A549 (cell line): ENCODE measurements around the gene UCMA. TPM values are rescaled to one million over a fixed set of nuclear protein-coding genes. Genes with fewer than 3 reads are reported as not detected.

Experiments
- ATAC-seq, 2 experiments: fragments of 200-7000 bp in 1 of 2; fragments of >200 bp in 1 of 2; cut with Nextera tagmentation in 1 of 2; cut with Tn5 transposase in 1 of 2; 3 replicates each; pipeline versions ENCODE4 v1.8.0 to v1.9.1; 2018 to 2020; ENCODE audit warnings: mild to moderate bottlenecking in 1 of 2, moderate library complexity in 1 of 2
- CTCF ChIA-PET: fragments of 300-600 bp; sonication (Branson Sonifier 250); formaldehyde crosslinking; extraction: SDS; loops from one replicate; lab custom pipeline; 2021; ENCODE audit warnings: antibody characterized with exemption, inconsistent platforms; lab: Yijun Ruan, JAX
- POLR2A ChIA-PET: fragments of 350-600 bp; formaldehyde crosslinking; extraction: SDS; loops from one replicate; lab custom pipeline; 2021; ENCODE audit warnings: antibody characterized with exemption, inconsistent platforms; lab: Yijun Ruan, JAX
- DNase-seq, 2 experiments: peaks; one replicate each; pipeline versions ENCODE4 v3.0.0 to v3.0.0-alpha.2; 2011 to 2016; ENCODE audit warnings: low read depth in 1 of 2, low spot score in 1 of 2
- FAIRE-seq: peaks from 2 replicates; lab custom pipeline; 2011; peaks lifted over from hg19 to GRCh38; lab: Jason Lieb, UNC
- H3K27ac ChIP-seq, 2 experiments: fragments of >200 bp; sonication (Bioruptor Twin); formaldehyde crosslinking; 3 replicates each; pipeline ENCODE4 v1.5.1; 2016 to 2017
- H3K4me1 ChIP-seq: fragments of >200 bp; sonication (Bioruptor Twin); formaldehyde crosslinking; 3 replicates; pipeline ENCODE4 v1.6.1; 2016
- H3K4me2 ChIP-seq: fragments of >200 bp; sonication (Bioruptor Twin); formaldehyde crosslinking; 3 replicates; pipeline ENCODE4 v1.6.1; 2016
- H3K4me3 ChIP-seq: fragments of >200 bp; sonication (Bioruptor Twin); formaldehyde crosslinking; 3 replicates; pipeline ENCODE4 v1.5.1; 2016
- H3K9me3 ChIP-seq: fragments of >200 bp; sonication (Bioruptor Twin); formaldehyde crosslinking; 3 replicates; pipeline ENCODE4 v1.6.1; 2016
- CHD4 ChIP-seq: fragments of 200-600 bp; sonication (generic); IDR thresholded peaks from 2 replicates; pipeline ENCODE4 v1.6.1; 2016; ENCODE audit warnings: antibody characterized with exemption, mild to moderate bottlenecking, borderline replicate concordance
- CTCF ChIP-seq: fragments of >200 bp; sonication (Bioruptor Twin); formaldehyde crosslinking; IDR thresholded peaks from 3 replicates; pipeline ENCODE4 v1.5.1; 2016
- ELK1 ChIP-seq: fragments of 150-350 bp; IDR thresholded peaks from 2 replicates; pipeline ENCODE4 v1.6.1; 2014; ENCODE audit warnings: low read depth, mild to moderate bottlenecking, low read length
- EP300 ChIP-seq, 2 experiments: fragments of >200 bp; sonication (Bioruptor Twin); formaldehyde crosslinking; IDR thresholded peaks; 2 replicates in 1 of 2; 3 replicates in 1 of 2; pipeline ENCODE4 v1.6.1; 2016 to 2017
- FOXS1 ChIP-seq: fragments of 250-450 bp; sonication (Bioruptor Pico); IDR thresholded peaks from 2 replicates; pipeline ENCODE4 v1.5.0; 2020; ENCODE audit warnings: mild to moderate bottlenecking, moderate library complexity
- GATA3 ChIP-seq: IDR thresholded peaks from 2 replicates; pipeline ENCODE4 v1.6.1; 2012; ENCODE audit warnings: borderline replicate concordance
- HMGXB4 ChIP-seq: fragments of 250-450 bp; sonication (Bioruptor Pico); IDR thresholded peaks from 2 replicates; pipeline ENCODE4 v1.5.0; 2021; ENCODE audit warnings: mild to moderate bottlenecking, moderate library complexity, borderline replicate concordance
- HOXB5 ChIP-seq: fragments of 250-450 bp; sonication (Bioruptor Pico); IDR thresholded peaks from 2 replicates; pipeline ENCODE4 v1.5.0; 2020; ENCODE audit warnings: mild to moderate bottlenecking, moderate library complexity
- JUNB ChIP-seq: fragments of >200 bp; sonication (Bioruptor Twin); formaldehyde crosslinking; IDR thresholded peaks from 2 replicates; pipeline ENCODE4 v1.6.1; 2016
- KDM5A ChIP-seq: fragments of 200-600 bp; sonication (generic); IDR thresholded peaks from 2 replicates; pipeline ENCODE4 v1.6.1; 2016; ENCODE audit warnings: antibody characterized with exemption, mild to moderate bottlenecking
- NPAS2 ChIP-seq: fragments of 250-450 bp; sonication (Bioruptor Pico); IDR thresholded peaks from 2 replicates; pipeline ENCODE4 v1.8.0; 2022; ENCODE audit warnings: mild to moderate bottlenecking, moderate library complexity, borderline replicate concordance
- NR3C1 ChIP-seq: fragments of >200 bp; sonication (Bioruptor Twin); formaldehyde crosslinking; IDR thresholded peaks from 3 replicates; pipeline ENCODE4 v1.6.1; 2017
- PHF8 ChIP-seq: fragments of 200-600 bp; sonication (generic); IDR thresholded peaks from 2 replicates; pipeline ENCODE4 v1.6.1; 2016; ENCODE audit warnings: low read depth, mild to moderate bottlenecking, antibody characterized with exemption, moderate library complexity, borderline replicate concordance
- RAD21 ChIP-seq, 2 experiments: fragments of >200 bp in 1 of 2; sonication (Bioruptor Twin) in 1 of 2; formaldehyde crosslinking in 1 of 2; IDR thresholded peaks in 1 of 2; conservative IDR thresholded peaks in 1 of 2; 2 replicates in 1 of 2; 3 replicates in 1 of 2; pipeline ENCODE4 v1.6.1; 2012 to 2018; ENCODE audit warnings: inconsistent platforms in 1 of 2
- RFX5 ChIP-seq: fragments of 450-650 bp; IDR thresholded peaks from 2 replicates; pipeline ENCODE4 v1.7.1; 2014; ENCODE audit warnings: antibody characterized with exemption, mild to moderate bottlenecking, moderate library complexity
- SMC3 ChIP-seq: fragments of >200 bp; sonication (Bioruptor Twin); formaldehyde crosslinking; IDR thresholded peaks from 3 replicates; pipeline ENCODE4 v1.6.1; 2018; ENCODE audit warnings: inconsistent platforms
- SREBF2 ChIP-seq: fragments of 450-650 bp; IDR thresholded peaks from 2 replicates; pipeline ENCODE4 v1.6.1; 2014; ENCODE audit warnings: mild to moderate bottlenecking, moderate library complexity
- TFCP2L1 ChIP-seq: fragments of 250-450 bp; sonication (Bioruptor Pico); IDR thresholded peaks from 2 replicates; pipeline ENCODE4 v1.5.0; 2021; ENCODE audit warnings: mild to moderate bottlenecking
- ZFP36 ChIP-seq: fragments of 450-650 bp; IDR thresholded peaks from 2 replicates; pipeline ENCODE4 v1.6.1; 2014; ENCODE audit warnings: borderline replicate concordance; ENCODE audit not compliant: partially characterized antibody
- ZSCAN20 ChIP-seq: fragments of 250-450 bp; sonication (Bioruptor Pico); IDR thresholded peaks from 2 replicates; pipeline ENCODE4 v1.8.0; 2022; ENCODE audit warnings: mild to moderate bottlenecking, moderate library complexity
- WGBS: methylation state at CpG from one replicate; pipeline ENCODE4 v1.1.6; 2017; ENCODE audit errors: missing lambda C conversion rate; 5-methylcytosine and 5-hydroxymethylcytosine counted together
- polyA plus RNA-seq, 4 experiments: library from polyadenylated mRNA; depleted of rRNA in 3 of 4; stranded (reverse); fragments of >200 nt; fragmentation: RNase III in 1 of 4; extraction: RNeasy Plus Mini Kit Qiagen cat#74134 plus additional on column Dnase treatment in 1 of 4; gene quantifications; 2 replicates in 3 of 4; 3 replicates in 1 of 4; pipeline ENCODE4 v1.2.3, GENCODE V29; 2011 to 2017

UCMA gene
- polyA plus RNA-seq, 2 of the 4 experiments (the other 2 are of a cell fraction), result not detected

- H3K4me1 ChIP-seq, result no peaks in the 10 kb centered on the region
- no peak overlapping the region for H3K27ac ChIP-seq
- H3K9me3 ChIP-seq, result no peaks in the 10 kb centered on the region
- TF ChIP-seq HMGXB4 (CRISPR knock-in tag) (no peak), NPAS2 (CRISPR knock-in tag) (no peak), GATA3 (no peak), ELK1 (no peak), FOXS1 (CRISPR knock-in tag) (no peak), JUNB (no peak), SREBF2 (no peak), KDM5A (no peak), NR3C1 (no peak), ZSCAN20 (CRISPR knock-in tag) (no peak), EP300 (IDR thresholded peaks at IDR 0.05) (no peak), TFCP2L1 (CRISPR knock-in tag) (no peak), RFX5 (no peak), PHF8 (no peak)
- CTCF ChIA-PET, result interaction anchor here (1.0 kb wide), 1 partner anchor 87 kb away, joined by 3 read pairs; the partner anchor contains the start of gene PHYH
- no peak for ATAC-seq
- POLR2A ChIA-PET, result no interaction called here
- DNase-seq, result no peak
- H3K4me2 ChIP-seq, result no peak overlapping the region
- no peak overlapping the region for H3K4me3 ChIP-seq
- WGBS, result 76% methylated on average over 7 of the region's 7 CpGs
- FAIRE-seq, result no peak
These were observed 21.0 kb downstream of the UCMA start for GRCh38 chr10:13213163-13213562.

- ATAC-seq (peak in 1 of 2 experiments; percentile 60; a peak in 2 of 6 replicates), FAIRE-seq (no peak), DNase-seq (peak in 1 of 2 experiments; percentile 47)
- Histone ChIP-seq H3K4me1 (no peaks in the 10 kb centered on the region), H3K9me3 (no peaks in the 10 kb centered on the region), H3K27ac (no peak overlapping the region), H3K4me3 (no peak overlapping the region), H3K4me2 (no peak overlapping the region)
- WGBS, result 59% methylated on average over 5 of the region's 5 CpGs
- TF ChIP-seq CHD4 (no peak), SMC3 (peak; percentile 39), NPAS2 (CRISPR knock-in tag) (no peak), CTCF (peak; percentile 61), GATA3 (no peak), HOXB5 (CRISPR knock-in tag) (no peak), ZFP36 (no peak), FOXS1 (CRISPR knock-in tag) (no peak), RAD21 (conservative IDR thresholded peaks at IDR 0.05 in 1 of 2, IDR thresholded peaks at IDR 0.05 in 1 of 2) (peak; percentile 43 to 49; a peak in 4 of 5 replicates)
- ChIA-PET CTCF (interaction anchor here (0.6 to 9.5 kb wide), 26 partner anchors 8 to 1624 kb away, joined by 3 to 87 read pairs (median 5); partner anchors contain the start of gene PHYH), POLR2A (interaction anchor here (0.9 kb wide), 1 partner anchor 92 kb away, joined by 7 read pairs; no protein-coding TSS in a partner anchor)
These were observed 27.4 kb downstream of the UCMA start for GRCh38 chr10:13206546-13207443.
